AG08395 (cell line): ENCODE results near the gene PCDHA9.
"Not testable (repeated sequence)": the region's sequence is repeated elsewhere in the genome, so short reads cannot be mapped to it uniquely, and the experiment has no call there.

Experiments used
- DNase-seq: peaks from one replicate; pipeline ENCODE4 v3.0.0; 2012; ENCODE audit warnings: mixed read lengths, low spot score

Gene PCDHA9, protein sequence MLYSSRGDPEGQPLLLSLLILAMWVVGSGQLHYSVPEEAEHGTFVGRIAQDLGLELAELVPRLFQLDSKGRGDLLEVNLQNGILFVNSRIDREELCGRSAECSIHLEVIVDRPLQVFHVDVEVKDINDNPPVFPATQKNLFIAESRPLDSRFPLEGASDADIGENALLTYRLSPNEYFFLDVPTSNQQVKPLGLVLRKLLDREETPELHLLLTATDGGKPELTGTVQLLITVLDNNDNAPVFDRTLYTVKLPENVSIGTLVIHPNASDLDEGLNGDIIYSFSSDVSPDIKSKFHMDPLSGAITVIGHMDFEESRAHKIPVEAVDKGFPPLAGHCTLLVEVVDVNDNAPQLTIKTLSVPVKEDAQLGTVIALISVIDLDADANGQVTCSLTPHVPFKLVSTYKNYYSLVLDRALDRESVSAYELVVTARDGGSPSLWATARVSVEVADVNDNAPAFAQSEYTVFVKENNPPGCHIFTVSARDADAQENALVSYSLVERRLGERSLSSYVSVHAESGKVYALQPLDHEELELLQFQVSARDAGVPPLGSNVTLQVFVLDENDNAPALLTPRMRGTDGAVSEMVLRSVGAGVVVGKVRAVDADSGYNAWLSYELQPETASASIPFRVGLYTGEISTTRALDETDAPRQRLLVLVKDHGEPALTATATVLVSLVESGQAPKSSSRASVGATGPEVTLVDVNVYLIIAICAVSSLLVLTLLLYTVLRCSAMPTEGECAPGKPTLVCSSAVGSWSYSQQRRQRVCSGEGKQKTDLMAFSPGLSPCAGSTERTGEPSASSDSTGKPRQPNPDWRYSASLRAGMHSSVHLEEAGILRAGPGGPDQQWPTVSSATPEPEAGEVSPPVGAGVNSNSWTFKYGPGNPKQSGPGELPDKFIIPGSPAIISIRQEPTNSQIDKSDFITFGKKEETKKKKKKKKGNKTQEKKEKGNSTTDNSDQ

DNA sequence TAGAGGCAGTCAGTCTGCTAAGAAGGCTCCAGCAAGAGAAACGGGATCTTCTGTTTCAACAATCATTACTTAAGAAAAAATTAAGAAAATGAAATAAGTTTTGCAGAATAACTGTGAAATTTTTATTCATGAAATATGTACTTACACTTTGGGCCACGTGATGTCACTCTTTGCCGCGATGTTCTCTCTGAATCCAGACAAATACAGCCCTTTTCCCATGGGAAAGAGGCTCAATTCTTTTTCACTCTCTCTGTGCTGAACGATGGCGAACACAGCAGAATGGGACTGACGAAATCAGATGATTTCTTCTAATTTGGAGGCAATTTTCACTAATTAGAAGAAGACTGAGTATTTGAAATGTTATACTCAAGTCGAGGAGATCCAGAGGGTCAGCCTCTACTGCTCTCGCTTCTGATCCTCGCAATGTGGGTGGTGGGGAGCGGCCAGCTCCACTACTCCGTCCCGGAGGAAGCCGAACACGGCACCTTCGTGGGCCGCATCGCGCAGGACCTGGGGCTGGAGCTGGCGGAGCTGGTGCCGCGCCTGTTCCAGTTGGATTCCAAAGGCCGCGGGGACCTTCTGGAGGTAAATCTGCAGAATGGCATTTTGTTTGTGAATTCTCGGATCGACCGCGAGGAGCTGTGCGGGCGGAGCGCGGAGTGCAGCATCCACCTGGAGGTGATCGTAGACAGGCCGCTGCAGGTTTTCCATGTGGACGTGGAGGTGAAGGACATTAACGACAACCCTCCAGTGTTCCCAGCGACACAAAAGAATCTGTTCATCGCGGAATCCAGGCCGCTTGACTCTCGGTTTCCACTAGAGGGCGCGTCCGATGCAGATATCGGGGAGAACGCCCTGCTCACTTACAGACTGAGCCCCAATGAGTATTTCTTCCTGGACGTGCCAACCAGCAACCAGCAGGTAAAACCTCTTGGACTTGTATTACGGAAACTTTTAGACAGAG, at the start of gene PCDHA9:
PCDHA9 (plus strand) TSS at position 244 of the 964 bp plus-strand sequence; CDS start at position 358, 114 bp downstream.
- DNase-seq, result not testable (repeated sequence)

- no peak for DNase-seq
Observed at GRCh38 chr5:140800816-140801493, 47.2 kb upstream of the PCDHA9 start, which contains the start of gene PCDHA3. TSS of gene PCDHA3 (plus strand) at chr5:140801057.

GRCh38 chr5:140801494-140801841, 46.7 kb upstream of the PCDHA9 start:
- peak; percentile 10 for DNase-seq

- not testable (repeated sequence) for DNase-seq
Observed at GRCh38 chr5:140802381-140802780, 45.8 kb upstream of the PCDHA9 start.

- DNase-seq, result no peak
Observed at GRCh38 chr5:140802781-140803271, 45.4 kb upstream of the PCDHA9 start.

GRCh38 chr5:140806834-140807775, 41.1 kb upstream of the PCDHA9 start, which contains the start of gene PCDHA4:
TSS of gene PCDHA4 (plus strand) at chr5:140807068.
- DNase-seq, result no peak

- not testable (repeated sequence) for DNase-seq
Observed at GRCh38 chr5:140808241-140808888, 39.8 kb upstream of the PCDHA9 start.

- no peak for DNase-seq
Observed at GRCh38 chr5:140808889-140809291, 39.3 kb upstream of the PCDHA9 start.

DNA sequence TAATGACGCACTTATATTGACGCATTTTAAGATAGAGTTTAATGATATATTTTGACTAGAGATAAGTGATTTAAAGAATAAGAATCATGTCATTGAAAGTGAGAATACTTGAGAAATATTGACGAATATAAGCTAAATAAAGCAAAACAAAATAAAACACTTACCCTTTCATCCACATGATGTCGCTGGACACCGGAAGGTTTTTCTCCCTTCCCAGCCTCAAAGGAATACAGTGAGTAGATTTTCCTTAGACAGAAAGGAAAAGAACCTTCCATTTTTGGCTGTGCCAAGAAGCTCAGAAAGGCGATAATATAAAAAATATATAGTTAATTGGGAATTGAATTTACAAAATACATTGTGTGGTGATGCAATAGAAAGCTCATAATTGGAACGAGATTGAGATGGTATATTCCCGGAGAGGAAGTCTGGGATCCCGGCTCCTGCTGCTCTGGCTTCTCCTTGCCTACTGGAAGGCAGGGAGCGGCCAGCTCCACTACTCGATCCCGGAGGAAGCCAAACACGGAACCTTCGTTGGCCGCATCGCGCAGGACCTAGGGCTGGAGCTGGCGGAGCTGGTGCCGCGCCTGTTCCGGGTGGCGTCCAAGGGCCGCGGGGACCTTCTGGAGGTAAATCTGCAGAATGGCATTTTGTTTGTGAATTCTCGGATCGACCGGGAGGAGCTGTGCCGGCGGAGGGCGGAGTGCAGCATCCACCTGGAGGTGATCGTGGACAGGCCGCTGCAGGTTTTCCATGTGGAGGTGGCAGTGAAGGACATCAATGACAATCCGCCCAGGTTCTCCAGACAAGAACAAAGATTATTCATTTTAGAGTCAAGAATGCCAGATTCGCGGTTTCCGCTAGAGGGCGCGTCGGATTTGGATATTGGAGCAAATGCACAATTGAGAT, 26.6 kb upstream of the PCDHA9 start, which contains the start of gene PCDHA5:
PCDHA5 (plus strand) TSS at position 239 of the 906 bp plus-strand sequence.
- DNase-seq, result no peak

DNA sequence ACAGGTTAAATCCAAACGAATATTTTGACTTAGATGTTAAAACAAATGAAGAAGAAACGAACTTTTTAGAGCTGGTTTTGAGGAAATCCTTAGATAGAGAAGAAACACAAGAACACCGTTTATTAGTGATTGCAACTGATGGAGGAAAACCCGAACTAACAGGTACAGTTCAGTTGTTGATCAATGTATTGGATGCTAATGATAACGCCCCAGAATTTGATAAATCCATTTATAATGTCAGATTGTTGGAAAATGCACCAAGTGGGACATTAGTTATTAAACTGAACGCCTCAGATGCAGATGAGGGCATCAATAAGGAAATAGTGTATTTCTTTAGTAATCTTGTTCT, 25.9 kb upstream of the PCDHA9 start:
- no peak for DNase-seq

DNA sequence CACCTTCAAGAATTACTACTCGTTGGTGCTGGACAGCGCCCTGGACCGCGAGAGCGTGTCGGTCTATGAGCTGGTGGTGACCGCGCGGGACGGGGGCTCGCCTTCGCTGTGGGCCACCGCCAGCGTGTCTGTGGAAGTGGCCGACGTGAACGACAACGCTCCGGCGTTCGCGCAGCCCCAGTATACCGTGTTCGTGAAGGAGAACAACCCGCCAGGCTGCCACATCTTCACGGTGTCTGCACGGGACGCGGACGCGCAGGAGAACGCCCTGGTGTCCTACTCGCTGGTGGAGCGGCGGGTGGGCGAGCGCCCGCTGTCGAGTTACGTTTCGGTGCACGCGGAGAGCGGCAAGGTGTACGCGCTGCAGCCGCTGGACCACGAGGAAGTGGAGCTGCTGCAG, 25.2 kb upstream of the PCDHA9 start:
- DNase-seq, result not testable (repeated sequence)

- DNase-seq, result no peak
Observed at GRCh38 chr5:140823475-140823874, 24.7 kb upstream of the PCDHA9 start.

DNA sequence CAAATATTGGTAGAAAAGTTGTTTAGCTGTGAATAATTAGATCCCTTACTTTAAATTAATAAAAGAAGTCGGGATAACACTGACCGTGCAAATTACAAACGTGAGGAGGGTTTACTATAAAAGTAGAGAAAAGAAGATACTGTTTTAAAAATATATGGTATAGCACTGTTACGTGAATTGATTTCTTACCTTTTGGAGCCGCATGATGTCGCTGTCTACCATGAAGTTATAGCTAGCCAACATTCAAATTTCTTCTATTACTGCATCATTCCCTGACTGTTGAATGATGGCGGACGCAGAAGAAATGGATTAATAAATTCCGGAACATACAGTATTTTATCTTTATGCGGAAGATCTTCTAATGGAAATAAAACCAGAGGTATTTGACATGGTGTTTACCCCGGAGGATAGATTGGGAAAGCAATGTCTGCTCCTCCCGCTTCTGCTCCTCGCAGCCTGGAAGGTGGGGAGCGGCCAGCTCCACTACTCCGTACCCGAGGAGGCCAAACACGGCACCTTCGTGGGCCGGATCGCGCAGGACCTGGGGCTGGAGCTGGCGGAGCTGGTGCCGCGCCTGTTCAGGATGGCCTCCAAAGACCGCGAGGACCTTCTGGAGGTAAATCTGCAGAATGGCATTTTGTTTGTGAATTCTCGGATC, 20.3 kb upstream of the PCDHA9 start, which contains the start of gene PCDHA6:
PCDHA6 (plus strand) TSS at position 257 of the 658 bp plus-strand sequence; CDS start at position 389, 132 bp downstream.
- no peak for DNase-seq

GRCh38 chr5:140828362-140828737, 19.8 kb upstream of the PCDHA9 start:
- DNase-seq, result no peak

DNA sequence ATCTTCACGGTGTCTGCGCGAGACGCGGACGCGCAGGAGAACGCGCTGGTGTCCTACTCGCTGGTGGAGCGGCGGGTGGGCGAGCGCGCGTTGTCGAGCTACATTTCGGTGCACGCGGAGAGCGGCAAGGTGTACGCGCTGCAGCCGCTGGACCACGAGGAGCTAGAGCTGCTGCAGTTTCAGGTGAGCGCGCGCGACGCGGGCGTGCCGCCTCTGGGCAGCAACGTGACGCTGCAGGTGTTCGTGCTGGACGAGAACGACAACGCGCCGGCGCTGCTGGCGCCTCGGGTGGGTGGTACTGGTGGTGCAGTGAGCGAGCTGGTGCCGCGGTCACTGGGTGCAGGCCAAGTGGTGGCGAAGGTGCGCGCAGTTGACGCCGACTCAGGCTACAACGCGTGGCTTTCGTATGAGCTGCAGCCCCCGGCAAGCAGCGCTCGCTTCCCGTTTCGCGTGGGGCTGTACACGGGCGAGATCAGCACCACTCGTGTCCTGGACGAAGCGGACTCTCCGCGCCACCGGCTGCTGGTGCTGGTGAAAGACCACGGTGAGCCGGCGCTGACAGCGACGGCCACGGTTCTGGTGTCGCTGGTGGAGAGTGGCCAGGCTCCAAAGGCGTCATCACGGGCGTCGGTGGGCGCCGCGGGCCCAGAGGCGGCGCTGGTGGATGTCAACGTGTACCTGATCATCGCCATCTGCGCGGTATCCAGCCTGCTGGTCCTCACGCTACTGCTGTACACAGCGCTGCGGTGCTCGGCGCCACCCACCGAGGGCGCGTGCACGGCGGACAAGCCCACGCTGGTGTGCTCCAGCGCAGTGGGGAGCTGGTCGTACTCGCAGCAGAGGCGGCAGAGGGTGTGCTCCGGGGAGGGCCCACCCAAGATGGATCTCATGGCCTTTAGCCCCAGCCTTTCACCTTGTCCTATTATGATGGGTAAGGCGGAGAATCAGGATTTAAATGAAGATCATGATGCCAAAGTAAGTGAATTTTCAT, 18.4 kb upstream of the PCDHA9 start:
- DNase-seq, result not testable (repeated sequence)

DNA sequence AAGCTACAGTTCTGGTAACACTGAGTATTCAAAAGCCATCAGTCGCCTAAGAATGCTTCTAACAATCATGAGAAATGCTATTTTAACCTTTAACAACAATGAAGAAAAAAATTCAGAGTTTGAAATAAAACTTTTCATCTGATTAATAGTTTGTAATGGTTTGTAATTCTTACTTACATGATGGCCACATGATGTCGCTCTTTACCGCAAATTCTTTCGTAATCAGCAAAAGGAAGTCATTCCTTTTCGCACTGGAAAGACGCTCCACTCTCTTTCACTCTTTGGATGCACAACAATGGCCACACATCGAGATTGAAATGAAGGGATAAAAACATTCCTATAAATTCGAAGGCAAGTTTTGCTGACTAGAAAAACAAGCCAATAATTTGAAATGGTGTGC, 14.2 kb upstream of the PCDHA9 start, which contains the start of gene PCDHA7:
PCDHA7 (plus strand) TSS at position 277 of the 400 bp plus-strand sequence; CDS start at position 392, 115 bp downstream.
- DNase-seq, result peak; percentile 16
